HG02885 (cell line): ENCODE data around the gene MYL2.

Experiments
- ATAC-seq: cut with Tn5 transposase; IDR thresholded peaks from one replicate; pipeline ENCODE4 v1.9.1; 2021; ENCODE audit warnings: mild to moderate bottlenecking; ENCODE audit not compliant: unreplicated experiment, poor library complexity

The MYL2 gene

GRCh38 chr12:110901401-110901800 is 19.0 kb downstream of the MYL2 start:
- no peak for ATAC-seq

GRCh38 chr12:110896559-110896958 is 23.8 kb downstream of the MYL2 start:
- ATAC-seq, result no peak

GRCh38 chr12:110893956-110894355 is 26.4 kb downstream of the MYL2 start:
- ATAC-seq, result no peak

GRCh38 chr12:110889361-110889760 is 31.0 kb downstream of the MYL2 start:
- no peak for ATAC-seq

GRCh38 chr12:110888256-110888991 is 32.0 kb downstream of the MYL2 start:
- no peak for ATAC-seq

GRCh38 chr12:110885152-110885840 is 35.1 kb downstream of the MYL2 start:
- ATAC-seq, result no peak

- ATAC-seq, result no peak
Measured at GRCh38 chr12:110883251-110883650, 37.1 kb downstream of the MYL2 start.

- ATAC-seq, result no peak
Measured at GRCh38 chr12:110880651-110881050, 39.7 kb downstream of the MYL2 start.

GRCh38 chr12:110874781-110875180 is 45.6 kb downstream of the MYL2 start:
- no peak for ATAC-seq

- ATAC-seq, result no peak
Measured at GRCh38 chr12:110874351-110874750, 46.0 kb downstream of the MYL2 start.

GRCh38 chr12:110872100-110872499 is 48.3 kb downstream of the MYL2 start:
- no peak for ATAC-seq

GRCh38 chr12:110869803-110870202 is 50.6 kb downstream of the MYL2 start:
- ATAC-seq, result no peak

- no peak for ATAC-seq
Measured at GRCh38 chr12:110869026-110869425, 51.4 kb downstream of the MYL2 start.

- ATAC-seq, result no peak
Measured at GRCh38 chr12:110865521-110865920, 54.9 kb downstream of the MYL2 start.

- ATAC-seq, result no peak
Measured at GRCh38 chr12:110863161-110863560, 57.2 kb downstream of the MYL2 start.

GRCh38 chr12:110862329-110862728 is 58.0 kb downstream of the MYL2 start:
- no peak for ATAC-seq

GRCh38 chr12:110861729-110862128 is 58.6 kb downstream of the MYL2 start:
- ATAC-seq, result no peak
